GM21737 (cell line): ENCODE results near the gene HRC.
"Not testable (repeated sequence)": the region's sequence is repeated elsewhere in the genome, so short reads cannot be mapped to it uniquely, and the experiment has no call there.

Experiments
- ATAC-seq: cut with Tn5 transposase; IDR thresholded peaks from one replicate; pipeline ENCODE4 v1.9.1; 2021; ENCODE audit warnings: mild to moderate bottlenecking, moderate library complexity; ENCODE audit not compliant: unreplicated experiment

The HRC gene, protein sequence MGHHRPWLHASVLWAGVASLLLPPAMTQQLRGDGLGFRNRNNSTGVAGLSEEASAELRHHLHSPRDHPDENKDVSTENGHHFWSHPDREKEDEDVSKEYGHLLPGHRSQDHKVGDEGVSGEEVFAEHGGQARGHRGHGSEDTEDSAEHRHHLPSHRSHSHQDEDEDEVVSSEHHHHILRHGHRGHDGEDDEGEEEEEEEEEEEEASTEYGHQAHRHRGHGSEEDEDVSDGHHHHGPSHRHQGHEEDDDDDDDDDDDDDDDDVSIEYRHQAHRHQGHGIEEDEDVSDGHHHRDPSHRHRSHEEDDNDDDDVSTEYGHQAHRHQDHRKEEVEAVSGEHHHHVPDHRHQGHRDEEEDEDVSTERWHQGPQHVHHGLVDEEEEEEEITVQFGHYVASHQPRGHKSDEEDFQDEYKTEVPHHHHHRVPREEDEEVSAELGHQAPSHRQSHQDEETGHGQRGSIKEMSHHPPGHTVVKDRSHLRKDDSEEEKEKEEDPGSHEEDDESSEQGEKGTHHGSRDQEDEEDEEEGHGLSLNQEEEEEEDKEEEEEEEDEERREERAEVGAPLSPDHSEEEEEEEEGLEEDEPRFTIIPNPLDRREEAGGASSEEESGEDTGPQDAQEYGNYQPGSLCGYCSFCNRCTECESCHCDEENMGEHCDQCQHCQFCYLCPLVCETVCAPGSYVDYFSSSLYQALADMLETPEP

GRCh38 chr19:49155005-49155819 is at the start of gene HRC:
TSS of gene HRC (minus strand) at chr19:49155396. CDS start at chr19:49155237, 159 bp downstream.
- no peak for ATAC-seq

- no peak for ATAC-seq
These were observed 45.8 kb upstream of the HRC start for GRCh38 chr19:49201042-49201441.

DNA sequence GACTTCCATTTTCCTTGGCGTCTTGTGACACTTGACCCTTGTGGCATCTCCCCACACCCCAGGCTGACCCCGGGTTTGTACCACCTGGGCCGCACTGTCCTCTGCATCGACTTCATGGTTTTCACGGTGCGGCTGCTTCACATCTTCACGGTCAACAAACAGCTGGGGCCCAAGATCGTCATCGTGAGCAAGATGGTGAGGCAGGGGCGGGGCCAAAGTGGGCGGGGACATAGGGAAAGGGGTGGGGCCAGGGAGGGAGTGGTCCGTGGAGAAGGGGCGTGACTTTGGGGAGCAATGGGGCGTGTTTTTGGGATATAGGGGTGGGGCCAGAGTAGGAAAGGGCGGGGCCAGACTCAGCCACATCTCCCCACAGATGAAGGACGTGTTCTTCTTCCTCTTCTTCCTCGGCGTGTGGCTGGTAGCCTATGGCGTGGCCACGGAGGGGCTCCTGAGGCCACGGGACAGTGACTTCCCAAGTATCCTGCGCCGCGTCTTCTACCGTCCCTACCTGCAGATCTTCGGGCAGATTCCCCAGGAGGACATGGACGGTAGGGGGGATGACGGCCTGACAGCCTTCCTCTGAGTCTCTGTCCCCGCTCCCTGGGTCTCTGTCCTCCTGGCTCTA is 45.2 kb upstream of the HRC start:
- ATAC-seq = no peak

GRCh38 chr19:49196527-49197240 is 41.5 kb upstream of the HRC start:
- ATAC-seq = no peak

DNA sequence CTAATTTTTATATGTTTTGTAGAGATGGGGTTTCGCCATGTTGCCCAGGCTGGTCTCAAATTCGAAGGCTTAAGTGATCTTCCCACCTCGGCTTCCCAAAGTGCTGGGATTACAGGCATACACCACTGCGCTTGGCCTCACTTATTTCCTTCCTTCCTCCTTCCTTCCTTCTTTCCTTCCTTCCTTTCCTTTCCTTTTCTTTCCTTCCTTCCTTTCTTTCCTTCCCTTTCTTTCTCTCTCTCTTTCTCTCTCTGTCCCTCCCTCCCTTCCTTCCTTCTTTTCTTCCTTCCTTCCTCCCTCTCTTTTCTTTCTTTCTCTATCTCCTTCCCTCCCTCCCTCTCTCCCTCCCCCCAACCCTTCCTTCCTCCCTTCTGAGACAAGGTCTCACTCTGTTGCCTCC is 39.2 kb upstream of the HRC start:
- no peak for ATAC-seq

DNA sequence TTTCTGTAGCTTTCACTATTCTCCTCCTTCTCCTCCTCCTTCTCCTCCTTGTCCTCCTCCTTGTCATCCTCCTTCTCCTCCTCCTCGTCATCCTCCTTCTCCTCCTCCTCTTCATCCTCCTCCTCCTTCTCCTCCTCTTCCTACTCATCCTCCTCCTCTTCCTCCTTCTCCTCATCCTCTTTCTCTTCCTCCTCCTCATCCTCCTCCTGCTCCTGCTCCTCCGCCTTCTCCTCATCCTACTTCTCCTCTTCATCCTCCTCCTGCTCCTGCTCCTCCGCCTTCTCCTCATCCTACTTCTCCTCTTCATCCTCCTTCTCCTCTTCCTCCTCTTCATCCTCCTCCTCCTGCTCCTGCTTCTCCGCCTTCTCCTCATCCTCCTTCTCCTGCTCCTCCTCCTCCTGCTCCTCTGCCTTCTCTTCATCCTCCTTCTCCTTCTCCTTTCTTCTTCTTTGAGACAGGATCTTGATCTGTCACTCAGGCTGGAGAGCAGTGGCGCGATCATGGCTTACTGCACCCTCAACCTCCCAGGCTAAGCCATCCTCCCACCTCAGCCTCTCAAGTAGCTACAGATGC is 38.7 kb upstream of the HRC start:
- ATAC-seq = no peak

DNA sequence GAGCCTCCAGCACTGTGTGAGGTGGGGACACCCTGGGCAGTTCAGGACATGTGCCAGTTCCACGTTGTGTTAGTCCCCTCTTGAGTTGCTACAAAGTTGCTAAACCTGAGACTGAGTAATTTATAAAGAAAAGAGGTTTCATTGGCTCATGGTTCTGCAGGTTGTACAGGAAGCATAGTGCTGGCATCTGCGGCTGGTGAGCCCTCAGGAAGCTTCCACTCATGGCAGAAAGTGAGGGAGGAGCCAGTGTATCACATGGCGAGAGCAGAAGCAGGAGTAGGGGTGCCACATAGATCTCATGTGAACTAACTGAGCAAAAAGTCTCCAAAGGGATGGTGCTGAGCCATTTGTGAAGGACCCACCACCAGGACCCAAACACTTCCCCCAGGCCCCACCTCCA is 35.6 kb upstream of the HRC start:
- ATAC-seq = no peak

DNA sequence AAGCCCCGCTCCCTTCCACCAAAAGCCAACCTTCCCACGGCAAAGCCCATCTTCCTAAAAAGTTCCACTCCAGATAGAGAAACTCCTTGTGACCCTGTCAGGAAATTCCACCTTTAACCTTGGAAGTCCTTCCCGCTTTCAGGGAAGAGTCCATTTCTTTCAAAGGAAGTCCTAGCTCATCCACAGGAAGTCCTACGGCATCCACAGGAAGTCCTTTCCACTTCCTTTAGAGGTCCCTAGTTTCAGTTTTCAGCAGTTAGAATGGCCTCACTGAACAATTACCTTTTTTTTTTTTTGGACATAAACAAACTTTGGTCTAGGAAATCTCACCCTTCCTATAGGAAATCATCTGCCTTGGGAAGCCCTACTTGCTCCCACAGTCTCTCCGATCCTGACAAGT is 34.1 kb upstream of the HRC start:
- ATAC-seq = no peak

DNA sequence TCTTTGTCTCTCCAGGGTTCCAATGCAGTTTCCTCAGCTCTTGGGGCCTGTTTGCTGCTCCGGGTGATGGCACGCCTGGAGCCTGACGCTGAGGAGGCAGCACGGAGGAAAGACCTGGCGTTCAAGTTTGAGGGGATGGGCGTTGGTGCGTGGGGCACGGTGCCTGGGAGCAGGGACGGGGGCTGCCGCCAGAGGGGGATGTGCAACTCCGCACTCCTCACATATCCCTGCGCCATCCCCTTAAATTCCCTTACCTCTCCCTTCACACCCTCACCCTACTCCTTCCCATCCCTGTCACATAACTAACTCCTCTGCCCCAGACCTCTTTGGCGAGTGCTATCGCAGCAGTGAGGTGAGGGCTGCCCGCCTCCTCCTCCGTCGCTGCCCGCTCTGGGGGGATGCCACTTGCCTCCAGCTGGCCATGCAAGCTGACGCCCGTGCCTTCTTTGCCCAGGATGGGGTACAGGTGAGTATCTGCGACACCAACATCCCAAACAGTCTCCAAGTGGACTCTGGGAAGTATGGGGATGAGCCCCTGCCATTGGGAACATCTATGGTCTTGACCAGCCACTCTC is 33.5 kb upstream of the HRC start:
- ATAC-seq = no peak

GRCh38 chr19:49186108-49186507 is 30.9 kb upstream of the HRC start:
- no peak for ATAC-seq

- no peak for ATAC-seq
These were observed 27.7 kb upstream of the HRC start for GRCh38 chr19:49182848-49183375.

DNA sequence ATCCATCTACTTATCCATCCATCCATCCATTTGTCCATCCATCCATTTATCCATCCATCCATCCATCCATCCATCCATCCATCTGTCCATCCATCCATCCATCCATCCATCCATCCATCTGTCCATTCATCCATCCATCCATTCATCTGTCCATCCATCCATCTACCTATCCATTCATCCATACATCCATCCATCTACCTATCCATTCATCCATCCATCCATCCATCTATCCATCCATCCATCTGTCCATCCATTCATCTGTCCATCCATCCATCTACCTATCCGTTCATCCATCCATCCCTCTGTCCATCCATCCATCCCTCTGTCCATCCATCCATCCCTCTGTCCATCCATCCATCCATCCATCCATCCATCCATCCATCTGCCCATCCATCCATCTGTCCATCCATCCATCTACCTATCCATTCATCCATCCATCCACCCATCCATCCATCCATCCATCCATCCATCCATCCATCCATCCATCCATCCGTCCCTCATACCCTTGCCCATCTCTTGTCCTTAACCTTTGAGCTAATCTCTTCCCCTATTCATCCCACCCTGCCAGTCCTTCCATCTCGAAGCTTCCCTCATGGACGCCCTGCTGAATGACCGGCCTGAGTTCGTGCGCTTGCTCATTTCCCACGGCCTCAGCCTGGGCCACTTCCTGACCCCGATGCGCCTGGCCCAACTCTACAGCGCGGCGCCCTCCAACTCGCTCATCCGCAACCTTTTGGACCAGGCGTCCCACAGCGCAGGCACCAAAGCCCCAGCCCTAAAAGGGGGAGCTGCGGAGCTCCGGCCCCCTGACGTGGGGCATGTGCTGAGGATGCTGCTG is 27.0 kb upstream of the HRC start:
- ATAC-seq = not testable (repeated sequence)

DNA sequence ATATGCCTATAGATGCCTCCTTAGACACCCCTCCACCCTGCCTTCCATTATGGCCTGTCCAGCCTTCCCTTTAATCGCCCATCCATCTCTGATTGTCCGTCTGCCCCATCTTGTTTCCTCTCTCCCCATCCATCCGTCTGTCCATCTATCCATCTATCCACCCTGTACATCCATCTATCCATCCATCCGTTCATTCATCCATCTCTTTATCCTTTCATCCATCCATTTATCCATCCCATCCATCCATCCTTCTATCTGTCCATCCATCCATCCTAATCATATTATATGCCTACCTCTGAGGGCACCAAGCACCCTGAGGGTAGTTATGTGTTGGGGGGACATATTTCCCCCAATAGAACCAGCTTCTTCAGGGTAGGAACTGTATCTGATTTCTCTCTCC is 25.5 kb upstream of the HRC start:
- ATAC-seq = no peak

- ATAC-seq = no peak
These were observed 18.0 kb upstream of the HRC start for GRCh38 chr19:49173198-49173597.

GRCh38 chr19:49168421-49168820 is 13.2 kb upstream of the HRC start:
- no peak for ATAC-seq

- no peak for ATAC-seq
These were observed 12.7 kb upstream of the HRC start for GRCh38 chr19:49167857-49168409.

- ATAC-seq = no peak
These were observed 10.7 kb upstream of the HRC start for GRCh38 chr19:49165865-49166301.

- no peak for ATAC-seq
These were observed 10.0 kb upstream of the HRC start for GRCh38 chr19:49165111-49165750.
